NCI-H446 treated with DMSO at 0.1 percent for 48 hours (cell line): ENCODE data around the gene TSPEAR.
"Not testable (repeated sequence)": the region's sequence is repeated elsewhere in the genome, so short reads cannot be mapped to it uniquely, and the experiment has no call there.

ENCODE experiments used
- DNase-seq: peaks from one replicate; lab custom pipeline; 2025; lab: John Stamatoyannopoulos, UW

Gene TSPEAR

DNA sequence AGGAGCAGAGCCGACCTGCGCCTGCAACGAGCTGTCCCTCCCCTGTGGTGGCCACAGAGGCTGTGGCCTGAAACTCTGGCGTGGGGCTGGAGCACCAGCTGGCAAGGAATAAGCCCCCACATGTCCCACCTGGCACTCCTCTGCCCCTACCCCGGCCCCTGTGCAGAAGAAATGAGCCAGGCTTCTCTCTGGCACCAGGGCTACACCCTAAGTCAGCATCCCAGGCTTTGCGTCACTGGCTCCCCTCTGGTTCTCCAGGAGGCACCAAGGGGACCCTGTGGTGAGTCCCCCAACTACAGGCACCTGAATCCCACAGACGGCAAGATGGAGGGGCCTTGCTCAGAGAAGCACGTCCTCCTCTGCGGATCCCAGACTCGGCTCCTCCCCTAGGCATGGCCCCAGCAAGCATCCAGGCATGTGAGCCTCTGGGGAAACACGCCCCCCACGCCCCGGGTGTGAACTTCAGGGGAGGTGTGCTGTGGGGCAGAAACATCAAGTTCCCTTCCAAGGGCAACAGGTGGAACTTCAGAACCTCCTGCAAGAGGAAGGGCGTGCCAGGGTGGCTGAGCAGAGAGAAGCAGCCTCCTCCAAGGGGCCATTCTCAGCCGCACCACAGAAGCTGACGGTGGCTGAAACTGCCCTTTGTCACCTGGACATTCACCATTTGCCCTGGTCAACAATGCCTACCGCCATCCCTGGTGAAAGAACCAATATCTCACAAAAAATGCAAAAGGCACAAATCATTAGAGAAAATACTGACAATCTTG lies 108.1 kb downstream of the TSPEAR start:
- no peak for DNase-seq

DNA sequence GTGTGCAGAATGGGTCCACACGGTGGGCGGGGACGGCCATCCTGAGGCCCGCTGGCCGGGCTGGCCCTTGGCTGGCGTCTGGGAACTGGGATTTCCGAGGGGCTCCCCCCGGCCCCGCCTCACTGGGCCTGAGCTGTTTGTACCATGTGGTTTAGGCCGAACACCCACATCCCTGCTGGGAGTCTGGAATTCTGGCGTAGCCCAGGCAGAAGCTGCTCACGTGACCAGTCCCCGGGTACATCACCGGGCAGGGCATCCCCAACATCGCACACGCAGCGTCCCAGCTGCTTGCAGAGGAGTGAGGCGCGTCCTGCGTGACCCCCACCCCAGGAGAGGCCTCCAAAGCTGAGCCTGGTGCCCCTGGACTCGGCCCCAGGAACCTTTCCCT lies 108.9 kb downstream of the TSPEAR start:
- no peak for DNase-seq

DNA sequence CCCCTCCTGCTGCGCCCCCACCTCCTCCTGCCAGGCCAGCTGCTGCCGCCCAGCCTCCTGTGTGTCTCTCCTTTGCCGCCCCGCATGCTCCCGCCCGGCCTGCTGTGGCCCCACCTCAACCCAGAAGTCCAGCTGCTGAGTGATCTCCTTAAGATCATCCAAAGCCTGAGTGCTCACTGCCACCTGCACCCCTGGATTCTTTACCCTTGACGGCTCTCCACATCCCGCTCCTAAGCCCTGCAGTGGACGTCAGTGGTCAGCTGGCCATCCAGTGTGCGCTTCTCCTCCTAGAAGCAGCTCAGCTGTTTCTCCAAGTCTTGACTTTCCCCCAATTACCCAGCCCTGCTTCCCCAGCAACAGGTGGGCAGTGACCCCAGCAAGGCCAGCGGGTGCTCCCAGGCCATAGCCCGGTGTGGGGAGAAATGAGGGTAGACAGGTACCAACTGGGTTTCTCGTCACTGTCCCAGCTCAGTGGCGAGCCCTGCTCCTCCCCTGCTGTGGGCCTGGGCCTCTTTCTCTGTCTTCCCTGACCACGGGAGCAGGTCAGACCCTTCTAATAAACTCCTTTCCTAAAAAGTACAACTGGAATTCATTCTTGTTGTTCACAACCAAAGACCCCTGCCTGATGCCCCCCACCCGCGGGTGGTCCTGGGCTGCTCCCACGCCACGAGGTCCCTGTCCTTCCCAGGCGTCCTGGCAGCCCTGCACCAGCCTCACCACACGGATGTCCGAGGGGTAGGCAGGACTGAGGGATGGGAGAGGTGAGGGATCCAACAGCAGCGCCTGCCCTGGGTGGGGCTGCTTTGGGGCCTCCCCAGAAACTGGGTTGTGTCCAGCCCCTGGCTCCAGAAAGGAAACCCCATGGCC lies 109.5 kb downstream of the TSPEAR start:
- no peak for DNase-seq

DNA sequence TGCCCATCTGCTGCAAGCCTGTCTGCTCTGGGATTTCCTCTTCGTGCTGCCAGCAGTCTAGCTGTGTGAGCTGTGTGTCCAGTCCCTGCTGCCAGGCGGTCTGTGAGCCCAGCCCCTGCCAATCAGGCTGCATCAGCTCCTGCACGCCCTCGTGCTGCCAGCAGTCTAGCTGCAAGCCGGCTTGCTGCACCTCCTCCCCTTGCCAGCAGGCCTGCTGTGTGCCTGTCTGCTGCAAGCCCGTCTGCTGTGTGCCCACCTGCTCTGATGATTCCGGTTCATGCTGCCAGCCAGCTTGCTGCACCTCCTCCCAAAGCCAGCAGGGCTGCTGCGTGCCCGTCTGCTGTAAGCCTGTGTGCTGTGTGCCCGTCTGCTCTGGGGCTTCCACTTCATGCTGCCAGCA lies 110.3 kb downstream of the TSPEAR start:
- not testable (repeated sequence) for DNase-seq

- DNase-seq, result not testable (repeated sequence)
Observed at GRCh38 chr21:44600118-44600978, 111.0 kb downstream of the TSPEAR start, which contains the start of gene KRTAP10-7. Gene KRTAP10-7, plus strand, starts transcription at chr21:44600597. Its CDS starts 25 bp downstream, at chr21:44600622.

DNA sequence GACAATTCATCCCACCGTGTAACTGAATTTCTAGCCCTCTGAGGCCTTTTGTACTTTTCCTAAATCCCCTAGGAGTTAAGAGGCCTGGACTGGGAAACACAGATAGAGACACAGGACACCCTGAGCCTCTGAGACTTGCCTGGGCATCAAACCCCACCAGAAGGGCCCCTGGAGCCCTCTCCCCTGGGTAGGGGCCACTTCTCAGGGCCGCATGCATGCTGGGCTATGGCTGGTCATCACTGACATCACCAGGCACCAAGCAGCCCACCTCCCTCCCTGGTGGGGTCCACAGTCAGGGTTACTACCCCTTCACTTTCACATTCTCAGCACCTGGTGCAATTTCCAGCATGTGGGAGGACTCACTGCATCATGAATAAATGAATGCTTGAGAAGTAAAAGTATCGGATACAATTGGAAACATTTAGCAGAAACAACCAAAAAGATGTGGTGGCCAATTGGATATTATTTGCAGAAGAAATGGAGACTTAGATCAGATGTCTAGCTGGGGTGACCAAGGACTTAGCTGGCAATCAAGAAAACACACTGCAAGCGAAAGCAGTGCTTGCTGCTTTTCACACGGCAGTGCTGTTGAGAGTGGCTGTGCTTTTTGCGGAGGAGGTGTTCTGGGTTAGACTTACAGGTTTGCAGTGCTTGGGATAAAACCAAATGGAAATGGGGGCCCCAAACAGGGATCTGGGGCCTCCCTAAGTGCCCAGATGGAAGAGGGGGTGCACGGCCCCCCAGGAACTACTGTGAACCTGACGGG lies 111.9 kb downstream of the TSPEAR start:
- DNase-seq, result no peak

GRCh38 chr21:44598061-44598460 lies 113.3 kb downstream of the TSPEAR start:
- DNase-seq, result no peak

DNA sequence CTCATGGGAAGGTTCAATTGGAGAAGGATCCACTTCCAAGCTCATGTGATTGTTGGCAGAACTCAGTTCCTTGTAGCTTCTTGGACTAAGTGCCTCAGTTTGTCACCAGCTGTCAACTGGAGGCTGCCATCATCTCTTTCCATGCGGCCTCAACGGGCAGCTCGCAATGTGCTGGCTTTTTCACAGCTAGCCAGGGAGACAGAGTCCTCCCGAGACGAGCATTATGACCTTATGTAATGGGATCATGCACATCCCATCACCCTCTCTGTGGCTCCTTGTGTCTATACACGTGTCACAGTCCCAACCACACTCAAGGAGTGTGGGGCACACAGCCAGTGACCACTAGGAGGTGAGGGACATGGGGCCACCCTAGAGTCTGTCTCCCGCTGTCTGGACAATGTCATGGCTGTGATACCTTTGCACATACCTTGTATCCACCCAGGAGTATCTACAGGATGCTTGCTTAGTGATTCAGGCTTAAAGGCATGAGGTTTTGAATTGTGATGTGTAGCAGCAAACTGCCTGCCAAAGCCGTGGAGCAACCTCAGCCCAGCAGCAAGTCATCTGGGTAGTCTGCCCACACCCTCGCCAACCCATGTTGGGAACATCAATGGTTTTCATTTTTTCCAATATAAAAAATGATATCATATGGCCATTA lies 115.2 kb downstream of the TSPEAR start:
- DNase-seq, result no peak

DNA sequence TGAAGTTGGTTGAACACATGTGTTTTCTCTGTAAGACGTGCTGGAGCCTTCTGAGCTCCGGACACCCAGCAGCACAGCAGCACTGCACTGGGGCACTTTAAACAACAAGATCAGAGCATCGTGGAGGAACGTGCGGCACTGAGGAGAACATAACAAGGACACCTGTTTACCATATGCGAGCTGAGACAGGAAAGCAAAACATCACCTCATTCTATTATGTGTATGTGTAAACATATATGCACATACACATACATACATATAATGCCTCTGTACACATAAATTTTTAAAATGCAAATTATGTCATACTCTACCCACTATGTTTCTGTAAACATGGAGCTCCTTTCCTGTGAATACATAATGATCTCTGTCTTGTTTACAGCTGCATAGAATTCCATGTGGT lies 115.8 kb downstream of the TSPEAR start:
- DNase-seq, result no peak

GRCh38 chr21:44594406-44594916 lies 116.9 kb downstream of the TSPEAR start:
- no peak for DNase-seq

GRCh38 chr21:44593598-44594405 lies 117.6 kb downstream of the TSPEAR start:
- DNase-seq, result no peak

- no peak for DNase-seq
Observed at GRCh38 chr21:44592446-44593311, 118.7 kb downstream of the TSPEAR start, which contains the start of gene KRTAP10-6. Gene KRTAP10-6, minus strand, starts transcription at chr21:44592505. Its CDS starts 21 bp downstream, at chr21:44592484.

DNA sequence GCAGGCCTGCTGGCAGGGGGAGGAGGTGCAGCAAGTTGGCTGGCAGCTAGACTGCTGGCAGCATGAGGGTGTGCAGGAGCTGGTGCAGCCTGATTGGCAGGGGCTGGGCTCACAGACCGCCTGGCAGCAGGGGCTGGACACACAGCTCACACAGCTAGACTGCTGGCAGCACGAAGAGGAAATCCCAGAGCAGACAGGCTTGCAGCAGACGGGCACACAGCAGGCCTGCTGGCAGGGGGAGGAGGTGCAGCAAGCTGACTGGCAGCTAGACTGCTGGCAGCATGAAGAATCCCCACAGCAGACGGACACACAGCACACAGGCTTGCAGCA lies 119.6 kb downstream of the TSPEAR start:
- DNase-seq, result not testable (repeated sequence)

DNA sequence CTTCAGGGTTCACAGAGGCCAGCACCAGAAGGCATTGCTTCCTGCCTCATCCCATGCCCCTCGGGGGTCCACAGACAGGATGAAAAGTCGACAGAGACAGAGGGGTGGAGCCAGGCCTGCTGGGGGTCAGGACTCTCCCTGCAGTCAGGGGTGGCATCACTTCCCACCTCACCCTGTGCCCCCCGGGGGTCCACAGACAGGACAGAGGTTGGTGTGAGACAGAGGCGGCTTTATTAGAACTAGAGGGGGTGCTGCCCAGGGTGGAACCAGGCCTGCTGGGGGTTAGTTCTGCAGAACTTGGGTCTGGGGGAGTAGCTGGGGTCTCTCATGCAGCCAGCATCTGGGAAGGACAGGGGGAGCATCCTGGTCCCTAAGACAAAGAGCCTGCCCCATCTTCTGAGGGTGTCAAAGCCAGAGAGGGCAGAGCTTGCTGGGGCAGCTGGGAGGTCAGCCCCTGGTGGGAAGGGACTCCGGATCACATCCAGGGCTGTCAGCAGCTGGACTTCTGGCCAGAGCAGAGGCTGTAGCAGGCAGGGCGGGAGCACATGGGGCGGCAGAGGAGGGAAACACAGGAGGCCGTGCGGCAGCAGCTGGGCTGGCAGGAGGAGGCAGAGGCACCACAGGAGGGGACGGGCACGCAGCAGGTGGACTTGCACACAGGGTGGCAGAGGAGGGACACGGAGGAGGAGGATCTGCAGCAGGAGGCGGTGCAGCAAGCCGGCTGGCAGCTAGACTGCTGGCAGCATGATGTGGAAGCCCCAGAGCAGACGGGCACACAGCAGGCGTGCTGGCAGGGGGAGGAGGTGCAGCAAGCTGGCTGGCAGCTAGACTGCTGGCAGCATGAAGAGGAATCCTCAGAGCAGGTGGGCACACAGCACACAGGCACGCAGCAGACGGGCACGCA lies 120.2 kb downstream of the TSPEAR start:
- not testable (repeated sequence) for DNase-seq

DNA sequence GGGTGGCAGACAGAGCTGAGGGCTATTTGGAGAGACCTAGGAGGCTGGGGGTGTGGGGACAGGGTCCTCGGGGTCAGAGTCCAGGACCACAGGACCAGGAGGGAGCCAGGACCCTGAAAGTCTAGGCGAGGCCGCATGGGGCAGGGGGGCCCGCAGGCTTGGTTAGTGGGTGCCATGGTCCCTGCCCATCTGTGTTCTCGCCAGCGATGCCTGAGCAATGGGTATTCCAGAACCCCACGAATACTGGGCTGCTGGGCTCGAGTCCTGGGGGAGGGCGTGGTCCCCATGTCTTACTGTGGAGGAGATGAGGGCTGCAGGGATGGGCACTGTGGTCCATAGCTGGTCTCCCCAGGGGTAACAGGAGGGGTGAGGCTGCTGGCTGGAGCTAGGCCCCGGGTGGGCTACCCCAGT lies 121.1 kb downstream of the TSPEAR start:
- DNase-seq, result no peak

DNA sequence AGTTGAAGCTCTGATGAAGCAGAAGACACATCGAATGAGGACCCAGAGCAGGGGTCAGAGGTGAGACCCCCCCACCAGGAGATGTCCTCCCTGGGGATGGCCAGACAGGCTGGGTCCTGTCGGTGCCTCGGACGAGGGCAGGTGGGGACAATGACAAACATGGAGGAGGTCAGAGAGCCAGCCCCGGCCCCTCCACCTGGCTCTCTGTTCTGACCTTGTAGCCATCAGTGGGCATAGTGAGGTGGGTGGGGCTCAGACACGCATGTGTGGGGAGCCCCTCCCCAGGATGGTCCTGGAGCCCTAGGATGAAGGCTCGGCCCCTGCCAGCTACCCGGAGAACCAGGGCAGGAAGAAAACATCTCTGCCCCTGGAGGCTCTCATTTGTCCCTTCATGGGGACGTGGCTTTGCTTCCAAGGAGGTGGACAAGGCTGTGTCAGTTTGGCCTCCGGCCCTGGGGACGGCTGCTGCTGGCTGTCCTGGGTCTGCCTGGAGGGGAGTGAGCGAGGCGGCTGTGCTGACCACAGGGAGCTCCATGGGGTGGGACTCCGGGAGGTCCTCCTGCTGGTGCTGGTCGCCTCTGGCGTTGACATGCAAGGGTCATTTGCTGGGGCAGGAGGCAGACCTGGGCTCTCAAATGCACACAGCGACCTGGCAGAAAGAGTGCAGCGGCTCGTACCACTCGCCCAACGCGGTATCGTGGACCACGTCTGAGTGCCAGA lies 121.6 kb downstream of the TSPEAR start:
- no peak for DNase-seq

DNA sequence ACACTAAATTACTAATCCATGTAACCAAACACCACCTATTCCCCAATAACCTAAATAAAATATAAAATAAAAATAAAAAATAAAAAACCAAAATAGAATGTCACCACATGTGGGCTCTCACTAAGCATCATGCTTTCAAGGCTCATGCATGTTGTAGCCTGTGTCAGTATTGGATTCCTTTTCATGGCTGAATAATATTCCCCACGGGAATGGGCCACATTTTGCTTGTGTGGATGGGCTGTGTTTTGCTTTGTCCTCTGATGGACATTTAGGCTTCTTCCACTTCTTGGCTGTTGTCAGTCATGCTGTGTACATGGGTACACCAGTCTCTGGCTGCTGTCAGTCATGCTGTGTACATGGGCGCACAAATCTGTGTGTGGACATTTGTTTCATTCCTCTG lies 122.3 kb downstream of the TSPEAR start:
- DNase-seq, result no peak
